LNCaP clone FGC (cell line): Measurements from ENCODE around the gene ADM2.
A peak's percentile ranks its signal among the peaks of the same experiment; 100 is the strongest.

Experiments used
- DNase-seq: peaks from one replicate; pipeline ENCODE4 v3.0.0-alpha.2; 2011; ENCODE audit warnings: low read depth
- H3K4me3 ChIP-seq: 2 replicates; pipeline ENCODE4 v1.5.1; 2011; ENCODE audit warnings: mild to moderate bottlenecking, low read depth, low read length, control low read depth
- CTCF ChIP-seq: IDR thresholded peaks from 2 replicates; pipeline ENCODE4 v1.5.1; 2012; ENCODE audit warnings: mild to moderate bottlenecking; ENCODE audit not compliant: control insufficient read depth, insufficient read depth; ENCODE audit errors: extremely low read depth

The ADM2 gene

GRCh38 chr22:50526834-50527801 is 45.8 kb downstream of the ADM2 start:
- DNase-seq = peak; percentile 76
- no peak for TF ChIP-seq CTCF
- peak overlapping the region; percentile 82 for H3K4me3 ChIP-seq

- no peak for DNase-seq
- no peak overlapping the region for H3K4me3 ChIP-seq
- TF ChIP-seq CTCF = no peak
Observed at GRCh38 chr22:50527921-50528681, 46.8 kb downstream of the ADM2 start.

- DNase-seq = no peak
- peak overlapping the region; percentile 78 for H3K4me3 ChIP-seq
- TF ChIP-seq CTCF = no peak
Observed at GRCh38 chr22:50528682-50529415, 47.5 kb downstream of the ADM2 start.

- peak overlapping the region; percentile 78 for H3K4me3 ChIP-seq
- TF ChIP-seq CTCF = no peak
- no peak for DNase-seq
Observed at GRCh38 chr22:50529416-50529896, 48.1 kb downstream of the ADM2 start.

GRCh38 chr22:50529897-50530579 is 48.7 kb downstream of the ADM2 start, which contains the start of gene TYMP:
Gene TYMP (minus strand): TSS chr22:50530012. CDS start chr22:50529709, 303 bp downstream.
- peak within 1 kb of the TSS; percentile 78 for H3K4me3 ChIP-seq
- TF ChIP-seq CTCF = no peak
- peak; percentile 74 for DNase-seq

- TF ChIP-seq CTCF = no peak
- no peak for DNase-seq
- H3K4me3 ChIP-seq = peak overlapping the region; percentile 78
Observed at GRCh38 chr22:50530580-50530876, 49.2 kb downstream of the ADM2 start.
